ENCODE results near the gene EIF2B1.

- TF ChIP-seq YY1 (IDR thresholded peaks at IDR 0.05; ENCODE audit: insufficient read depth, insufficient read length) = no peak
- no peak for TF ChIP-seq ZNF274 (IDR thresholded peaks at IDR 0.05; ENCODE audit: low read depth, low read length)
Observed at GRCh38 chr12:123617144-123617543, 16.3 kb downstream of the EIF2B1 start.

Data from NT2/D1 (cell line).